Nephron (organoid): ENCODE results near the gene ATXN7L3.
"Not testable (repeated sequence)": the region's sequence is repeated elsewhere in the genome, so short reads cannot be mapped to it uniquely, and the experiment has no call there.

Source experiments
- H3K27ac Mint-ChIP-seq, 3 experiments: 2 replicates each; pipeline ENCODE4 v1.8.0; 2020; ENCODE audit warnings: mixed read lengths in 3 of 3, mild to moderate bottlenecking in 2 of 3, moderate library complexity in 1 of 3
- H3K27me3 Mint-ChIP-seq: 2 replicates; pipeline ENCODE4 v1.8.0; 2021; ENCODE audit warnings: low read depth, mild to moderate bottlenecking, moderate library complexity, mixed read lengths
- H3K36me3 Mint-ChIP-seq: 2 replicates; pipeline ENCODE4 v1.8.0; 2020; ENCODE audit warnings: low read depth, mixed read lengths
- H3K4me1 Mint-ChIP-seq: 2 replicates; pipeline ENCODE4 v1.8.0; 2020; ENCODE audit warnings: mixed read lengths
- H3K4me3 Mint-ChIP-seq, 3 experiments: 2 replicates each; pipeline ENCODE4 v1.8.0; 2020; ENCODE audit warnings: mild to moderate bottlenecking in 3 of 3, mixed read lengths in 3 of 3, moderate library complexity in 2 of 3
- H3K9me3 Mint-ChIP-seq: 2 replicates; pipeline ENCODE4 v1.8.0; 2020; ENCODE audit warnings: mixed read lengths
- CTCF ChIP-seq, 3 experiments: fragments of 200-600 bp; sonication (generic); IDR thresholded peaks; one replicate each; pipeline ENCODE4 v1.5.0; 2021; ENCODE audit warnings: antibody characterized with exemption in 3 of 3; ENCODE audit not compliant: unreplicated experiment in 3 of 3

Gene ATXN7L3

GRCh38 chr17:44144966-44145739 lies 54.5 kb downstream of the ATXN7L3 start:
- Mint-ChIP-seq H3K27me3 (no peaks in the 10 kb centered on the region), H3K27ac (no peak overlapping the region), H3K4me1 (peaks cover 10% of the 10 kb centered on the region), H3K36me3 (peaks cover 14% of the 10 kb centered on the region), H3K9me3 (no peaks in the 10 kb centered on the region), H3K4me3 (peak overlapping the region; percentile 16 to 50 (median 37))
- no peak for TF ChIP-seq CTCF (IDR thresholded peaks at IDR 0.05; ENCODE audit: unreplicated experiment in 3 of 3)

- not testable (repeated sequence) for H3K9me3 Mint-ChIP-seq, H3K27me3 Mint-ChIP-seq, H3K4me1 Mint-ChIP-seq, H3K27ac Mint-ChIP-seq
- peaks cover 14% of the 10 kb centered on the region for H3K36me3 Mint-ChIP-seq
- H3K4me3 Mint-ChIP-seq = peak overlapping the region; percentile 65 to 74 (median 71)
These were observed 55.8 kb downstream of the ATXN7L3 start for GRCh38 chr17:44143921-44144320.
